ENCODE data around the gene SETD9. TPM values are rescaled to one million over a fixed set of nuclear protein-coding genes. Genes with fewer than 3 reads are reported as not detected.

SETD9 gene
- total and polyA plus RNA-seq, 2 donors from 2014 or later = 8.0 to 9.3 TPM

GRCh38 chr5:56951946-56952691 lies 42.7 kb downstream of the SETD9 start, which contains the start of gene MIER3:
Gene MIER3 (minus strand): TSS chr5:56952123. CDS start chr5:56952102, 21 bp downstream.
- H3K4me3 ChIP-seq (ENCODE audit: low read length in 3 of 3) = peak within 1 kb of the TSS; percentile 55 to 86 (median 83)
- TF ChIP-seq CTCF (IDR thresholded peaks at IDR 0.05; ENCODE audit: borderline replicate concordance, extremely low read depth, insufficient read depth) = no peak
- H3K4me1 ChIP-seq (ENCODE audit: control insufficient read depth in 2 of 3, insufficient read depth in 2 of 3, low read depth in 1 of 3, low read length in 3 of 3) = peaks cover 0 to 15% (median 3%) of the 10 kb centered on the region in 3 donors
- no peaks in the 10 kb centered on the region for H3K9me3 ChIP-seq (ENCODE audit: control insufficient read depth in 2 of 3, insufficient read depth in 1 of 3, low read length in 3 of 3)
- no peaks in the 10 kb centered on the region for H3K36me3 ChIP-seq (ENCODE audit: control insufficient read depth in 2 of 3, insufficient read depth in 3 of 3, low read length in 3 of 3)
- DNase-seq (peak; percentile 82 to 92 (median 88)), FAIRE-seq (no peak)
- intact Hi-C loops (cut with DNase I) = no loop called here
- peak within 1 kb of the TSS; percentile 59 to 78 for H3K27ac ChIP-seq (ENCODE audit: low read depth in 2 of 2, low read length in 2 of 2)
- H3K9ac ChIP-seq (ENCODE audit: low read length in 3 of 3) = peak within 1 kb of the TSS; percentile 19 to 82 (median 70)
- H3K27me3 ChIP-seq (ENCODE audit: control insufficient read depth, insufficient read depth, low read length) = no peaks in the 10 kb centered on the region

GRCh38 chr5:56954262-56954661 lies 44.9 kb downstream of the SETD9 start:
- no peak overlapping the region for H3K9ac ChIP-seq (ENCODE audit: low read length in 3 of 3)
- DNase-seq (no peak), FAIRE-seq (no peak)
- no peaks in the 10 kb centered on the region for H3K27me3 ChIP-seq (ENCODE audit: control insufficient read depth, insufficient read depth, low read length)
- H3K4me1 ChIP-seq (ENCODE audit: control insufficient read depth in 2 of 3, insufficient read depth in 2 of 3, low read depth in 1 of 3, low read length in 3 of 3) = peaks cover 0 to 15% (median 3%) of the 10 kb centered on the region in 3 donors
- H3K27ac ChIP-seq (ENCODE audit: low read depth in 2 of 2, low read length in 2 of 2) = no peak overlapping the region
- no peak overlapping the region for H3K4me3 ChIP-seq (ENCODE audit: low read length in 3 of 3)
- TF ChIP-seq CTCF (IDR thresholded peaks at IDR 0.05; ENCODE audit: borderline replicate concordance, extremely low read depth, insufficient read depth) = no peak
- intact Hi-C loops (cut with DNase I) = no loop called here
- no peaks in the 10 kb centered on the region for H3K36me3 ChIP-seq (ENCODE audit: control insufficient read depth in 2 of 3, insufficient read depth in 3 of 3, low read length in 3 of 3)
- H3K9me3 ChIP-seq (ENCODE audit: control insufficient read depth in 2 of 3, insufficient read depth in 1 of 3, low read length in 3 of 3) = no peaks in the 10 kb centered on the region

- Histone ChIP-seq H3K9ac (ENCODE audit: low read length in 3 of 3) (no peak overlapping the region), H3K27me3 (ENCODE audit: control insufficient read depth, insufficient read depth, low read length) (no peaks in the 10 kb centered on the region), H3K36me3 (ENCODE audit: control insufficient read depth in 2 of 3, insufficient read depth in 3 of 3, low read length in 3 of 3) (no peaks in the 10 kb centered on the region), H3K4me1 (ENCODE audit: control insufficient read depth in 2 of 3, insufficient read depth in 2 of 3, low read depth in 1 of 3, low read length in 3 of 3) (no peaks in the 10 kb centered on the region), H3K27ac (ENCODE audit: low read depth in 2 of 2, low read length in 2 of 2) (no peak overlapping the region), H3K4me3 (ENCODE audit: low read length in 3 of 3) (no peak overlapping the region), H3K9me3 (ENCODE audit: control insufficient read depth in 2 of 3, insufficient read depth in 1 of 3, low read length in 3 of 3) (no peaks in the 10 kb centered on the region)
- FAIRE-seq = no peak
- DNase-seq = no peak
- no peak for TF ChIP-seq CTCF (IDR thresholded peaks at IDR 0.05; ENCODE audit: borderline replicate concordance, extremely low read depth, insufficient read depth)
- intact Hi-C loops (cut with DNase I) = no loop called here
Observed at GRCh38 chr5:56958595-56958994, 49.2 kb downstream of the SETD9 start.
